OCI-M1 (cell line): ENCODE measurements around the gene PEAK1.

Experiments
- DNase-seq: peaks from one replicate; lab custom pipeline; 2025; lab: John Stamatoyannopoulos, UW

The PEAK1 gene

GRCh38 chr15:77295446-77295845 lies 124.5 kb downstream of the PEAK1 start:
- DNase-seq = no peak

GRCh38 chr15:77292969-77293558 lies 126.8 kb downstream of the PEAK1 start:
- peak; percentile 15 for DNase-seq

GRCh38 chr15:77291107-77291506 lies 128.8 kb downstream of the PEAK1 start:
- DNase-seq = no peak

GRCh38 chr15:77287385-77287784 lies 132.5 kb downstream of the PEAK1 start:
- DNase-seq = no peak

- DNase-seq = peak; percentile 14
Observed at GRCh38 chr15:77285057-77285997, 134.6 kb downstream of the PEAK1 start.

- DNase-seq = no peak
Observed at GRCh38 chr15:77282333-77282732, 137.6 kb downstream of the PEAK1 start.

GRCh38 chr15:77276943-77277342 lies 143.0 kb downstream of the PEAK1 start:
- no peak for DNase-seq

GRCh38 chr15:77276096-77276495 lies 143.8 kb downstream of the PEAK1 start:
- DNase-seq = no peak

GRCh38 chr15:77273136-77273535 lies 146.8 kb downstream of the PEAK1 start:
- peak; percentile 52 for DNase-seq

- DNase-seq = no peak
Observed at GRCh38 chr15:77266708-77267386, 153.1 kb downstream of the PEAK1 start.

GRCh38 chr15:77255385-77255784 lies 164.5 kb downstream of the PEAK1 start:
- no peak for DNase-seq

- no peak for DNase-seq
Observed at GRCh38 chr15:77251662-77252061, 168.2 kb downstream of the PEAK1 start.

- DNase-seq = no peak
Observed at GRCh38 chr15:77247116-77247515, 172.8 kb downstream of the PEAK1 start.

GRCh38 chr15:77243716-77244401 lies 176.0 kb downstream of the PEAK1 start:
- DNase-seq = no peak

- no peak for DNase-seq
Observed at GRCh38 chr15:77243135-77243534, 176.8 kb downstream of the PEAK1 start.

- no peak for DNase-seq
Observed at GRCh38 chr15:77239882-77240608, 179.9 kb downstream of the PEAK1 start.

- no peak for DNase-seq
Observed at GRCh38 chr15:77235566-77235965, 184.3 kb downstream of the PEAK1 start.

- peak; percentile 78 for DNase-seq
Observed at GRCh38 chr15:77228828-77229227, 191.1 kb downstream of the PEAK1 start.

- DNase-seq = peak; percentile 10
Observed at GRCh38 chr15:77226652-77227051, 193.3 kb downstream of the PEAK1 start.

GRCh38 chr15:77225646-77226045 lies 194.3 kb downstream of the PEAK1 start:
- DNase-seq = no peak

- peak; percentile 5 for DNase-seq
Observed at GRCh38 chr15:77225088-77225487, 194.8 kb downstream of the PEAK1 start.

GRCh38 chr15:77224352-77224751 lies 195.6 kb downstream of the PEAK1 start:
- DNase-seq = no peak
